SKM-1 (cell line): ENCODE data around the gene AVPR2.

Experiments used
- DNase-seq: peaks from one replicate; lab custom pipeline; 2025; ENCODE audit not compliant: unreplicated experiment; lab: John Stamatoyannopoulos, UW

AVPR2 gene

GRCh38 chrX:153948847-153949805 lies 44.7 kb downstream of the AVPR2 start:
- no peak for DNase-seq

- no peak for DNase-seq
Observed at GRCh38 chrX:153950127-153950526, 45.7 kb downstream of the AVPR2 start.

GRCh38 chrX:153951683-153952372 lies 47.4 kb downstream of the AVPR2 start:
- DNase-seq = no peak

GRCh38 chrX:153952373-153953026 lies 48.0 kb downstream of the AVPR2 start:
- DNase-seq = no peak

- no peak for DNase-seq
Observed at GRCh38 chrX:153953342-153953830, 48.9 kb downstream of the AVPR2 start.

- DNase-seq = no peak
Observed at GRCh38 chrX:153953892-153954557, 49.6 kb downstream of the AVPR2 start.

GRCh38 chrX:153954558-153955227 lies 50.2 kb downstream of the AVPR2 start:
- no peak for DNase-seq

- no peak for DNase-seq
Observed at GRCh38 chrX:153955228-153955732, 50.8 kb downstream of the AVPR2 start.

GRCh38 chrX:153956044-153956907 lies 51.8 kb downstream of the AVPR2 start:
- no peak for DNase-seq
